Astrocyte of the spinal cord (primary cell): Measurements from ENCODE around the gene TFDP1.

ENCODE experiments used
- DNase-seq: peaks from one replicate; pipeline ENCODE4 v3.0.0; 2011; ENCODE audit warnings: low read depth, low spot score
- H3K4me3 ChIP-seq: 2 replicates; pipeline ENCODE4 v1.5.1; 2011; ENCODE audit warnings: low read depth, mild to moderate bottlenecking, low read length, moderate library complexity
- CTCF ChIP-seq: IDR thresholded peaks from 2 replicates; pipeline ENCODE4 v1.5.1; 2012; ENCODE audit warnings: low read depth, mild to moderate bottlenecking, low read length, inconsistent platforms
- in situ Hi-C: cut with HindIII; loops from 2 replicates; pipeline ENCODE4 v1.10.0; 2017; ENCODE audit warnings: low sequenced_read_pairs

TFDP1 gene

DNA sequence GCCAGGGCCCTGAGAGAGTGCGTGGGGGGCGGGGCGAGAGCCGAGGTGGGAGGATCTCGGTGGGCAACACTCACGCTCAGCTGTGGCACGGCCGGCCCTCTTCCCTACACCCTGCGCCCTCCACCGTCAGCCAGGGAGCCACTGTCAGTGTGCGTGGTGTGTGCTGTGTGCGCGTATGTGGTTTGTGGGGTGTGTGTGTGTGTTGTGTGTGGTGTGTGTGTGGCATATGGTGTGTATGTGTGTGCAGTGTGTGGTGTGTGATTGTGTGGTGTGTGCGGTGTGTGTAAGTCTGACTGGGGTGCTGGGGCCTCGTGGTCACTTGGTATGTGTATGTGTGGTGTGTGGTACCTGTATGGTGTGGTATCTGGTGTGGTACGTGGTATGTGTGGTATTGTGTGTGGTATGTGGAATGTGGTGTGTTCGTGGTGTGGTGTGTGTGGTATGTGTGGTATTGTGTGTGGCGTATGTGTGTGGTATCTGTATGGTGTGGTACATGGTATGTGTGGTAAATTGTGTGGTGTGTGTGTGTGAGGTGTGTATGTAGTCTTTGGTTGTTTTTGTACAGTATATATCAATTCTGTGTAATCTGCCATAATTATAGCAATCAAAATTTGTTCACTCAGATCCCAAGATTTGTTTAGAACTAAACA lies 87.6 kb downstream of the TFDP1 start:
- H3K4me3 ChIP-seq: no peak overlapping the region
- TF ChIP-seq CTCF: no peak
- DNase-seq: no peak
- in situ Hi-C loops: no loop called here
